Measurements from ENCODE around the gene MUC20. TPM values are rescaled to one million over a fixed set of nuclear protein-coding genes. Genes with fewer than 3 reads are reported as not detected.
"Not testable (repeated sequence)": the region's sequence is repeated elsewhere in the genome, so short reads cannot be mapped to it uniquely, and the experiment has no call there.

The MUC20 gene
- total RNA-seq, 2 experiments from 2014 or later = 0.63 to 1.0 TPM

- ChIA-PET POLR2A (no interaction called here), CTCF (interaction anchor here (1.7 kb wide), 2 partner anchors 9 to 142 kb away, joined by 5 to 6 read pairs; no protein-coding TSS in a partner anchor)
Measured at GRCh38 chr3:195708626-195709481, 11.9 kb upstream of the MUC20 start.

- POLR2A ChIA-PET = no interaction called here
- CTCF ChIA-PET = no interaction called here
Measured at GRCh38 chr3:195709676-195710085, 11.1 kb upstream of the MUC20 start.

GRCh38 chr3:195710126-195710905, 10.5 kb upstream of the MUC20 start:
- CTCF ChIA-PET, POLR2A ChIA-PET: not testable (repeated sequence)

GRCh38 chr3:195711091-195711812, 9.5 kb upstream of the MUC20 start:
- POLR2A ChIA-PET = interaction anchor here (0.6 kb wide), 1 partner anchor 333 kb away, joined by 3 read pairs; no protein-coding TSS in a partner anchor
- CTCF ChIA-PET = not testable (repeated sequence)

GRCh38 chr3:195711813-195712534, 8.8 kb upstream of the MUC20 start:
- POLR2A ChIA-PET = interaction anchor here (0.6 kb wide), 1 partner anchor 332 kb away, joined by 3 read pairs; no protein-coding TSS in a partner anchor
- CTCF ChIA-PET = interaction anchor here (0.6 kb wide), 1 partner anchor 527 kb away, joined by 4 read pairs; no protein-coding TSS in a partner anchor

GRCh38 chr3:195712535-195712910, 8.3 kb upstream of the MUC20 start:
- CTCF ChIA-PET = interaction anchor here (0.6 kb wide), 1 partner anchor 528 kb away, joined by 4 read pairs; no protein-coding TSS in a partner anchor
- POLR2A ChIA-PET = not testable (repeated sequence)

GRCh38 chr3:195713150-195713549, 7.6 kb upstream of the MUC20 start:
- CTCF ChIA-PET, POLR2A ChIA-PET: not testable (repeated sequence)

- ChIA-PET CTCF (no interaction called here), POLR2A (no interaction called here)
Measured at GRCh38 chr3:195714380-195715011, 6.3 kb upstream of the MUC20 start.

GRCh38 chr3:195715134-195715533, 5.6 kb upstream of the MUC20 start:
- CTCF ChIA-PET = interaction anchor here (1.4 to 1.5 kb wide), 2 partner anchors 16 to 180 kb away, joined by 3 to 4 read pairs; no protein-coding TSS in a partner anchor
- POLR2A ChIA-PET = no interaction called here

GRCh38 chr3:195715583-195716266, 5.1 kb upstream of the MUC20 start:
- ChIA-PET CTCF (interaction anchor here (1.4 to 1.5 kb wide), 2 partner anchors 16 to 179 kb away, joined by 3 to 4 read pairs; no protein-coding TSS in a partner anchor), POLR2A (no interaction called here)

GRCh38 chr3:195717416-195717815, 3.4 kb upstream of the MUC20 start:
- ChIA-PET POLR2A (no interaction called here), CTCF (interaction anchor here (1.9 kb wide), 1 partner anchor 10 kb away, joined by 6 read pairs; no protein-coding TSS in a partner anchor)

GRCh38 chr3:195717852-195718476, 2.8 kb upstream of the MUC20 start:
- CTCF ChIA-PET = interaction anchor here (1.9 to 2.1 kb wide), 2 partner anchors 10 to 133 kb away, joined by 4 to 6 read pairs; no protein-coding TSS in a partner anchor
- POLR2A ChIA-PET = no interaction called here

- CTCF ChIA-PET = interaction anchor here (1.9 to 2.1 kb wide), 2 partner anchors 11 to 132 kb away, joined by 4 to 6 read pairs; no protein-coding TSS in a partner anchor
- POLR2A ChIA-PET = no interaction called here
Measured at GRCh38 chr3:195718477-195718984, 2.2 kb upstream of the MUC20 start.

- POLR2A ChIA-PET = not testable (repeated sequence)
- CTCF ChIA-PET = interaction anchor here (0.7 to 2.1 kb wide), 5 partner anchors 98 to 359 kb away, joined by 3 to 4 read pairs (median 3); no protein-coding TSS in a partner anchor
Measured at GRCh38 chr3:195719514-195720254, 1.1 kb upstream of the MUC20 start.

- POLR2A ChIA-PET, CTCF ChIA-PET: not testable (repeated sequence)
Measured at GRCh38 chr3:195722139-195722995, 1.6 kb downstream of the MUC20 start.

- CTCF ChIA-PET, POLR2A ChIA-PET: not testable (repeated sequence)
Measured at GRCh38 chr3:195722996-195723345, 2.2 kb downstream of the MUC20 start.
